Activated naive CD8-positive, alpha-beta T cell (primary cell): ENCODE results near the gene MED28.

Experiments
- H3K27ac Mint-ChIP-seq: one replicate; pipeline ENCODE4 v1.8.0; 2021; ENCODE audit warnings: mixed read lengths
- H3K27me3 Mint-ChIP-seq: one replicate; pipeline ENCODE4 v1.8.0; 2021; ENCODE audit warnings: mixed read lengths
- H3K36me3 Mint-ChIP-seq: one replicate; pipeline ENCODE4 v1.8.0; 2021; ENCODE audit warnings: mixed read lengths
- H3K4me1 Mint-ChIP-seq: one replicate; pipeline ENCODE4 v1.8.0; 2021; ENCODE audit warnings: low read depth, mixed read lengths
- H3K4me3 Mint-ChIP-seq: one replicate; pipeline ENCODE4 v1.8.0; 2021; ENCODE audit warnings: mild to moderate bottlenecking, mixed read lengths
- H3K9me3 Mint-ChIP-seq: one replicate; pipeline ENCODE4 v1.8.0; 2021; ENCODE audit warnings: low read depth, mixed read lengths

MED28 gene

DNA sequence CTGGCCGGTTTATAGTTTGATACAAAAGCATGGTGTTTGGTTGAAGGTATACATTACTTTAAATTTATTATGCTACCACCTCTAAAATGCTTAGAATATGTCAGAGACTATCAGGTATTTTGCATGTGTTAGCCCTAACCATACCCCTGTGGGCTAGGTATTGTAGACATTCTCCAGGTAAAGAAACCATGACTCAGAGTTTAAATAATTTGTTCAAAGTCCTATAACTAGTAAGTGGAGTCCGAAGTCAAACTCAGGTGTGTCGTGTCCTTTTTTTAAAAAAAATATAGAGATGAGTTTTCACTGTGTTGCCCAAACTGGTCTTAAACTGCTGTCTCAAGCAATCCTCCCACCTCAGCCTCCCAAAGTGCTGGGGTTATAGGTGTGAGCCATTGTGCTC, 25.1 kb upstream of the MED28 start:
- no peaks in the 10 kb centered on the region for H3K9me3 Mint-ChIP-seq
- no peak overlapping the region for H3K4me3 Mint-ChIP-seq
- H3K36me3 Mint-ChIP-seq = peaks cover 5% of the 10 kb centered on the region
- no peak overlapping the region for H3K27ac Mint-ChIP-seq
- peaks cover 1% of the 10 kb centered on the region for H3K4me1 Mint-ChIP-seq
- H3K27me3 Mint-ChIP-seq = no peaks in the 10 kb centered on the region

DNA sequence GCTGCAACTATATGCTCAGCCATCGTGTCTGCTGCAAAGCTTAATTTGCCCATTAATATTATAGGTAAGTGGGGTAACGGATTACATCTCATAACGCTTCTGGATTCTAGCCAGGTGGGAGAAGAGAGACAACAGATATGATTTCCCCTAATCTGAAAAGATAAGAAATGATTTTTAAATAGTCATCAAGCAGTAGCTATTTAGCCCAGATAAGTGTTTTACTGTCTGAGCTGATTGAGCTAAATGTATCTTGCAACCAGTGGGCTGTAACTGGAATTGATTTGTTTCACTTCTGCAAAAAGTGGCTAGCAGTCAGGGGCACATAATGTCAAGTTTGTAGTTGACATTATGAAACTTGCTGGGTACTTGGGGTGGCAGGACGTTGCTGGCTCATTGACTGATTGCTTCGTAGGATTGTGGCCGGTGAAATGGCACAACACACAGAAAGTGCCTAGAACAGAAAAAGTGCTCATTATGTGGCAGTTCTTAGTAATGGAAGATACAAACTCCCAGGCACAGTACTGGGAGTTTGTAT, 18.9 kb upstream of the MED28 start:
- H3K4me3 Mint-ChIP-seq = no peak overlapping the region
- H3K27me3 Mint-ChIP-seq = no peaks in the 10 kb centered on the region
- H3K4me1 Mint-ChIP-seq = peaks cover 1% of the 10 kb centered on the region
- no peak overlapping the region for H3K27ac Mint-ChIP-seq
- peaks cover 11% of the 10 kb centered on the region for H3K36me3 Mint-ChIP-seq
- no peaks in the 10 kb centered on the region for H3K9me3 Mint-ChIP-seq

DNA sequence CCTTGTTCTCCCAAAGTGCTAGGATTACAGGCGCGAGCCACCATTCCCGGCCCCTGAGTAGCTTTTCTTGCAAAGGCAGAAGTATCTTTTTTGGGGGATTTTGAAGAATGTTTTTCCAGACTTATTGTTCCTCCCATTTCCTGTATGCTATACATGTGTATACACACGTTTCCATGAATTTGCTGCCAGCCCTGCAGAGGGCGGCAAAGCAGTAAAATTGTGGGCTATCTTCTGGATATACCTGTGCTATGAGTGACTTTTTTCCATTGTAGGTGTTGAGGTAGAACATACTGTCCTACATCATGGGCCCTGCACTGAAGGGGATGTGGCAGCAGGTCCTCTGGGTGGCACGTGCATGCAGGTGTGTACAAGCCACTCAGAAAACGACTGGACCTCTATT, 16.9 kb upstream of the MED28 start:
- H3K27ac Mint-ChIP-seq = no peak overlapping the region
- peaks cover 13% of the 10 kb centered on the region for H3K36me3 Mint-ChIP-seq
- H3K4me3 Mint-ChIP-seq = no peak overlapping the region
- no peaks in the 10 kb centered on the region for H3K27me3 Mint-ChIP-seq
- H3K4me1 Mint-ChIP-seq = peaks cover 1% of the 10 kb centered on the region
- no peaks in the 10 kb centered on the region for H3K9me3 Mint-ChIP-seq

DNA sequence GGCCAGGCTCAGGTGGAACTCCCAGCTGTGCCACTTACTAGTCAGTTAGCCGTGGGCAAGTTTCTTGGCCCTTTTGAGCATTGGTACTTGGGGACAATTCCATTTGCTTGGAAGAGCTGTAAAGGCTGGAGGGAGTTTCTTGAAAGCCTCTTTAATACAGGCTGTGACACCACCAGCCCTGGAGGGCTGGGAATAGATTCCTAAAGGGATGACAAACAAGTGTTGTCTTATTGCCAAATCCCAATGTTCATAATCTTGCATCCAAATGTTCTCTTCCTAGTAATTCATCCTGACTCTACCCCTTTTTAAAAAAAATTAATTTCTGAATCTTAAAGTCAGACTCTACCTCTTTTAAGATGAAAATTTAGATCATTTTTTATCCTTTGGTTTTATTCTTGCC, 14.6 kb upstream of the MED28 start:
- H3K4me1 Mint-ChIP-seq = no peaks in the 10 kb centered on the region
- no peak overlapping the region for H3K27ac Mint-ChIP-seq
- H3K36me3 Mint-ChIP-seq = peaks cover 13% of the 10 kb centered on the region
- no peaks in the 10 kb centered on the region for H3K27me3 Mint-ChIP-seq
- no peaks in the 10 kb centered on the region for H3K9me3 Mint-ChIP-seq
- no peak overlapping the region for H3K4me3 Mint-ChIP-seq

DNA sequence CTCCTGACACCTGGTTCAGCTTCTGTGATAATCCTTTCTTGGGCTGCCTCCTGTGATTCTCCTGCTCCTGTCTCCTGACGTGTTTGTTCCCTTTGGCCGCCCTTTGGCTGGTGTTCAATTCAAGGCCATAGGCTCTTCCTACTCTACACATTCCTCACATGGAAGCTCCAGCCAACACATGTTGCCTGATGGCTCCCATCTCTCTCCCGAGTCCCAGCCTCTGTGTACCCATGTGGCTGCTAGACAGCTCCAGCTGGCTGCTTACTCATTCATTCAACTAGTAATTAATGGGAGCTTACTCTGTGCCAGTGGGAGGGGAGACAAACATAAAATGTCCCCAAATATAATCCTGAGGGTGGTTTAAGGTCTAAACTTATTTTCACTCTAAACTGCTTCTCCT, 9.2 kb upstream of the MED28 start:
- Mint-ChIP-seq H3K27me3 (no peaks in the 10 kb centered on the region), H3K4me1 (no peaks in the 10 kb centered on the region), H3K4me3 (no peak overlapping the region), H3K27ac (no peak overlapping the region), H3K36me3 (peaks cover 10% of the 10 kb centered on the region), H3K9me3 (no peaks in the 10 kb centered on the region)

DNA sequence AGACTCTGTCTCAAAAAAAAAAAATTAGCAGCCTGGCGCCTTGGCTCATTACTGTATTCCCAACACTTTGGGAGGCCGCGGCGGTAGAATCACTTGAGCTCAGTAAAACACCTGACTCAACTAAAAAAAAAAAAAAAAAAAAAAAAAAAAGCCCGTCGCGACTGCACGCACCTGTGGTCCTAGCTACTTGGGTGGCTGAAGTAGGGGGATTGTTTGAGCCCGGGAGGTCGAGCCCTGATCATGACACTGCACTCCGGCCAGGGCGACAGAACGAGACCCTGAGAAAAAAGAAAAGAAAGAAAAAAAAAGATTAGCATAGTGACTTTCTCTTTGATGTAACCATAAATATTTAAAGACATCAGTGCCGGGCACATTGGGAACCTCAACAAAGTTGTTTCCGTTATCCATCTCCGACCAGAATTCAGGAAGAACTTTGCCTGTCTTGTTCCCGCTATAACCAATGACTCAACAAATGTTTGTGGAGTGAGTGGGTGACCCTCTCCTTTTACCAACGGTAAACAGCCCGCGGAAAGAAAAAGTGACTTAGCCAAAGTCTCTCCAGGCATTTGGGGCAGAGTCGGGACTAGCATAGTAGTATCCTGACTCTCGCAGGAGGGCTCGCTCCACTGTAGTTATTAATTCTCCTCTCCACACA, 553 bp upstream of the MED28 start:
- peak overlapping the region; percentile 99 for H3K27ac Mint-ChIP-seq
- peaks cover 4% of the 10 kb centered on the region for H3K36me3 Mint-ChIP-seq
- no peaks in the 10 kb centered on the region for H3K27me3 Mint-ChIP-seq
- H3K4me1 Mint-ChIP-seq = peaks cover 40% of the 10 kb centered on the region
- peak overlapping the region; percentile 99 for H3K4me3 Mint-ChIP-seq
- no peaks in the 10 kb centered on the region for H3K9me3 Mint-ChIP-seq

DNA sequence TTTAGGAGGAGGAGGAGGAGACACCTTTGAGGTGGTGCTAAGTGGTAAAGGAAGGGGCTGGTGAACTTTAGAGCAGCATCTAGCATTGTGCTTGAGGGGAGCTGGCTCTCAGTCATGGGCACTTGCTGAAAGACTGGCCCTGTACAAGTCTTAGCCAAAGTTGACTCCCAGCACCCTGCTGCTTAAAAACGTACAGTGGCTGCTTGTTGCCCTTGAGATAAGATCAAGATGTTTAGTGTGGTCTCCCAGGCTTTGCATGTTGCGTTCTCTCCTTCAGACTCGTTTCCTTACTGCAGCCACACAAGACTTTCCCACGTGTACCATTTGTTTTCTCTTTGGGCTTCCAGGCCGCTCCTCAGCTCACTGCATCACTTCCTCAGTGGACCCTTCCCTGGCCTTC, 1.8 kb downstream of the MED28 start:
- peaks cover 7% of the 10 kb centered on the region for H3K36me3 Mint-ChIP-seq
- no peaks in the 10 kb centered on the region for H3K27me3 Mint-ChIP-seq
- H3K4me3 Mint-ChIP-seq = peak overlapping the region; percentile 89
- H3K27ac Mint-ChIP-seq = peak overlapping the region; percentile 74
- peaks cover 52% of the 10 kb centered on the region for H3K4me1 Mint-ChIP-seq
- no peaks in the 10 kb centered on the region for H3K9me3 Mint-ChIP-seq

DNA sequence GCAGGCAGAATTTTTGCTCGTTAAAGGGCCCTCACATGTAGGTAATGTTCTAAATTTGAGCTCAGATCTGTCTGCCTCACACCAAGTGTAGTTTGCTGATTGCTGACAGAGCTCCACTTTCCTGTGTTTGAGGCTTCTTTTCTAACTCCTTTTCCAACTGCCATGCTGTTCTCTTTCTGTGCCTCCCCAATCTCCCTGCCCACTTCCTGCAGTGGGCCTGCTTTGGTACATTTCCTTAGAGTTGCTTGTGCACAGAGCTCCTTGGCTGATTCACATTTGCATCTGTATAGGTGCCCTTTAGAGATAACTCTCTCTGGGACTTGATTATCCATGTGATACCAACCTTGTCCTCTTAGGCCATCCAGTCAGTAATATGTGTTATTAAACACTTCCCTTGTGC, 4.5 kb downstream of the MED28 start:
- no peaks in the 10 kb centered on the region for H3K9me3 Mint-ChIP-seq
- peaks cover 52% of the 10 kb centered on the region for H3K4me1 Mint-ChIP-seq
- peak overlapping the region; percentile 27 for H3K4me3 Mint-ChIP-seq
- peak overlapping the region; percentile 58 for H3K27ac Mint-ChIP-seq
- H3K27me3 Mint-ChIP-seq = no peaks in the 10 kb centered on the region
- peaks cover 7% of the 10 kb centered on the region for H3K36me3 Mint-ChIP-seq

DNA sequence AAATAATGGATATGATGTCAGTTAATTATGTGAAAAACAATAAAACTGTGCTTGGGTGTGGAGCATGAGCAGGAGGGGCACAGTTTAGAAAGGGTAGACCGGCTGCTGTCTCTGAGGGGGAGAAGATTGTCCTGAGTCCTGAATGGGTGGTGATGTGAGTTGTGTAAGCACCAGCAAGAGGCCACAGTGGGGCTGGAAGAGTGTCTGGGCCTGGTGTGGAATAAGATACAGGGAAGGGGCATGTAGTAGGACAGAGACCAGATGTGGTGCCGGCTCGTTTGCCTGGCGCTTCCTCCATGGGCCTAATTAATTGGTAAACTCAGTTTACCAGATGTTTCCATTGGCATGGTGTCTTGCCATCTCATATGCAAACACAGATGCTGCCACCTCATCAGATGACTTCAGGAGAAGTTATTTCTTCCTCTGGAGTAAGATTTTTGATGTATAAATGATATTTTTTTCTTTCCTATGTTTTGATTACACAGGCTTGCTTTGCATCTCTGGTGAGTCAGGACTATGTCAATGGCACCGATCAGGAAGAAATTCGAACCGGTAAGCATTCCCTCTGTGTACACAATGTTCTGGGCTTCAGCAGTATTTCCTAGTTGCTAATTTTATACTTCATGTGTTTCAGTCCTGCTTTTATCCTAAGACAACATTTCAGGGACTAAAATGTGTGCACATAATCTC, 5.1 kb downstream of the MED28 start:
- H3K9me3 Mint-ChIP-seq = no peaks in the 10 kb centered on the region
- H3K4me3 Mint-ChIP-seq = peak overlapping the region; percentile 27
- H3K27ac Mint-ChIP-seq = peak overlapping the region; percentile 58
- H3K27me3 Mint-ChIP-seq = no peaks in the 10 kb centered on the region
- peaks cover 53% of the 10 kb centered on the region for H3K4me1 Mint-ChIP-seq
- peaks cover 11% of the 10 kb centered on the region for H3K36me3 Mint-ChIP-seq

DNA sequence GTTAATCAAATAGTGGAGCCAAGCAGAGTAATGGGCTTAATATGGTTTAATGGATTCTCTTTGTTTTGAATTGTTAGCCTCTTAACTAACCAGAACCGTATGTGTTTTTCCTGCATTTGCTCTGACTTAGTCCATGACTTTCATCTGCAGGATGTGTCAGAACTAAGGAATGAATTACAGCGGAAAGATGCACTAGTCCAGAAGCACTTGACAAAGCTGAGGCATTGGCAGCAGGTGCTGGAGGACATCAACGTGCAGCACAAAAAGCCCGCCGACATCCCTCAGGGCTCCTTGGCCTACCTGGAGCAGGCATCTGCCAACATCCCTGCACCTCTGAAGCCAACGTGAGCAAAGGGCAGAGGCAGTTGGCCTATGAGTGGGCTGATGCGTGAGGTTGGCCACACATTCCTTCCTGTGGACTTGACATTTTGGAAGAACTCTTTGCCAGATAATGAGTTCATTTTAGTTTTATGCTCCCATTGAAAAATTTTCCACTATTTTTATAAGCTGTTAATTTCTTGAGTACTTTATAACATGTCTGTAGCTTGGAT, 9.1 kb downstream of the MED28 start:
- Mint-ChIP-seq H3K4me1 (peaks cover 29% of the 10 kb centered on the region), H3K36me3 (peaks cover 9% of the 10 kb centered on the region), H3K27me3 (no peaks in the 10 kb centered on the region), H3K27ac (peak overlapping the region; percentile 67), H3K4me3 (no peak overlapping the region), H3K9me3 (no peaks in the 10 kb centered on the region)

DNA sequence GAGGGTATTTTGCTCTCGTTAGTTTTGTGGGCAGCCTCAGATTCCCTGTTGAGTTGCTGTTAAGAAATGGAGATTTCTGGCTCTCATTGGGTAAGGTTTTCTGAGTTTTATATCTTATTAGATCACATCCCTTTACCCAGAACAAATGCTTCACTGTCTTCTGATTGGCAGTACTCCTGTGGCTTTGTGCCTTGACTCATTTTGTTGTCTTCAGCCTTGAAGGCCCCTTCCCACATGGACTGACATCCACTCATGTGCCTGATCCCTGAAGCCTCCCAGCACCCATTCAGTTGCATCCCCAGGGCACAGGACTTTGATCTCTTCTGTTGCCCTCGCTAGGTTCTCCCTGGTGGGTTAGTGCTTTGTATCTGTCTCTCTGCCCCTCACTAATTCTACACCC, 10.4 kb downstream of the MED28 start:
- H3K9me3 Mint-ChIP-seq = no peaks in the 10 kb centered on the region
- peaks cover 24% of the 10 kb centered on the region for H3K4me1 Mint-ChIP-seq
- no peak overlapping the region for H3K27ac Mint-ChIP-seq
- no peaks in the 10 kb centered on the region for H3K27me3 Mint-ChIP-seq
- H3K4me3 Mint-ChIP-seq = no peak overlapping the region
- H3K36me3 Mint-ChIP-seq = peaks cover 6% of the 10 kb centered on the region

DNA sequence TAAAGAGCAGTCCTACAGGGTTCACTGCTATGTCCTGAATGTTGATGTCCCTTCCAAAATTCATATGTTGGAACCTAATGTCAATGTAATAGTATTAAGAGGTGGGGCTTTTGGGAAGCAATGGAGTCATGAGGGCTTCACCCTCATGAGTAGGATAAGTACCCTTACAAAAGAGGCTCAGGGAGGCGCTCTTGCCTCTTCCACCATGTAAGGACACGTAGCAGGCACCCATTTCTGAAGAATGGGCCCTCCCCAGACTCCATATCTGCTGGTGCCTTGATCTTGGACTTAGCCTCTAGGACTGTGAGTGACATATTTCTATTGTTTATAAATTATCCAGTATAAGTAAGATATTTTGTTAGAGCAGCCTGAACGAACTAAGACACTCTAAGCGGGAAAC, 15.8 kb downstream of the MED28 start:
- peaks cover 5% of the 10 kb centered on the region for H3K36me3 Mint-ChIP-seq
- no peaks in the 10 kb centered on the region for H3K27me3 Mint-ChIP-seq
- H3K4me1 Mint-ChIP-seq = peaks cover 12% of the 10 kb centered on the region
- H3K27ac Mint-ChIP-seq = no peak overlapping the region
- H3K9me3 Mint-ChIP-seq = no peaks in the 10 kb centered on the region
- H3K4me3 Mint-ChIP-seq = no peak overlapping the region

DNA sequence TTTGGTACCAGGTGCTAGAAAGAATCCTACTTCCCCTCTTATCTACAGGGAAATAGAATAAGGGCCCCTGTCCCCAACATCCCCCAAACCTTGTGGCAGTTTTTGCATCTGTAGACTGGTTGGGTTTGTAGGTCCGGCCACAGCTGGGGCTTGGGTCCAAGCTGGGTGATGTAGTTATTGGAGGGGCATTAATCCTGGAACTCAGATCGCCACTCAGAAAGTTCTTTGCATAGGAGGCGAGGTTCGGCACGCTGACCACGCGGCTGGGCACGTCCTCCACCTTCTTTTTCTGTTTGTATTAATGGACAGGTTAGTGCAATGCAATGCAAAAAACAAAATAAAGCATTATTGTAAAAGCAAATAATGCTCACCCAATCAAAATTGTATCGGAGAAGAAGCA, 19.2 kb downstream of the MED28 start:
- H3K9me3 Mint-ChIP-seq = no peaks in the 10 kb centered on the region
- peaks cover 8% of the 10 kb centered on the region for H3K4me1 Mint-ChIP-seq
- no peak overlapping the region for H3K4me3 Mint-ChIP-seq
- peaks cover 5% of the 10 kb centered on the region for H3K36me3 Mint-ChIP-seq
- H3K27ac Mint-ChIP-seq = no peak overlapping the region
- H3K27me3 Mint-ChIP-seq = no peaks in the 10 kb centered on the region

DNA sequence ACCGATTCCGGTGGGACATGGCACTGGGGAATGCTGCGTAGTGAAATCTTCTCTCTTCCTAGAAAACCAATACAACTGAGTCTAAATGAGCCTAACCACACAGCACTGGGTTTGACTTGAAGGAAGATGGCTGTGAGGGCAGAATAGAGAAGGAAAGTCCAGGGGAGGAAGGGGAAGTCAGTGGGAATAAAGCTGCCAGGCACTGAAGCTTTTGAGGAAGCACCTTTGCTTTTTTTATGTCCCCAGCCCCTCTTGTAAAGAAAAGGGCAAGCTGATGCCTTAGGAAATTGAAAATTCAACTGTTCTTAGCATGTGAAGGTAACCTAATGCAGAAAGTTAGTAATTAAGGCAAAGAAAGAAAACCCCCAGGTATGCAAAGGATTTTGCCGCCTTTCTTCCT, 20.6 kb downstream of the MED28 start:
- H3K36me3 Mint-ChIP-seq = peaks cover 3% of the 10 kb centered on the region
- H3K27ac Mint-ChIP-seq = no peak overlapping the region
- no peaks in the 10 kb centered on the region for H3K27me3 Mint-ChIP-seq
- no peak overlapping the region for H3K4me3 Mint-ChIP-seq
- H3K4me1 Mint-ChIP-seq = no peaks in the 10 kb centered on the region
- H3K9me3 Mint-ChIP-seq = no peaks in the 10 kb centered on the region

DNA sequence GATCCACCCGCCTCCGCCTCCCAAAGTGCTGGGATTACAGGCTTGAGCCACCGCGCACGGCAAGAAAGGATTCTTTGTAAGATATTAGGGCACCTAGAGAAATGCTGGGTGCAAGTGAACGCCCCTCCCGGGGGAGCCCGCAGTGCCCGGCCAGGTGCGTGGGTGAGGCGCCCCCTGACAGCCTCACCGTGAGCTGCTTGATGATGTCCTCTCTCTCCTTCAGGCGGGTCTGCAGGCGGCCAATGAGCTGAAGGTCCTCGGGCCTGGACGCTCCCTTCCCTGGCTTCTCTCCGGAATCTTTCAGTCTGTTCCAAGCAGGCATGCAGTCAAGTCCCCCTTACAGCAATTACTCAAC, 21.9 kb downstream of the MED28 start:
- Mint-ChIP-seq H3K36me3 (peaks cover 3% of the 10 kb centered on the region), H3K4me3 (no peak overlapping the region), H3K4me1 (no peaks in the 10 kb centered on the region), H3K9me3 (no peaks in the 10 kb centered on the region), H3K27me3 (no peaks in the 10 kb centered on the region), H3K27ac (no peak overlapping the region)
